ENCODE results near the gene FPR3.

FPR3 gene

GRCh38 chr19:51820831-51821446 lies 26.0 kb downstream of the FPR3 start:
- TF ChIP-seq CTCF (IDR thresholded peaks at IDR 0.05), result no peak
- no peak for TF ChIP-seq ZFX (IDR thresholded peaks at IDR 0.05; ENCODE audit: borderline replicate concordance)
- H3K27ac ChIP-seq, result no peak overlapping the region

GRCh38 chr19:51821456-51821855 lies 26.5 kb downstream of the FPR3 start:
- TF ChIP-seq ZFX (IDR thresholded peaks at IDR 0.05; ENCODE audit: borderline replicate concordance) (no peak), CTCF (IDR thresholded peaks at IDR 0.05) (no peak)
- no peak overlapping the region for H3K27ac ChIP-seq

- no peak for TF ChIP-seq ZFX (IDR thresholded peaks at IDR 0.05; ENCODE audit: borderline replicate concordance)
- no peak for TF ChIP-seq CTCF (IDR thresholded peaks at IDR 0.05)
- no peak overlapping the region for H3K27ac ChIP-seq
These were observed 27.0 kb downstream of the FPR3 start for GRCh38 chr19:51821921-51822320.

GRCh38 chr19:51822325-51822724 lies 27.4 kb downstream of the FPR3 start:
- no peak for TF ChIP-seq CTCF (IDR thresholded peaks at IDR 0.05)
- no peak for TF ChIP-seq ZFX (IDR thresholded peaks at IDR 0.05; ENCODE audit: borderline replicate concordance)
- H3K27ac ChIP-seq, result no peak overlapping the region

- H3K27ac ChIP-seq, result no peak overlapping the region
- no peak for TF ChIP-seq CTCF (IDR thresholded peaks at IDR 0.05)
- no peak for TF ChIP-seq ZFX (IDR thresholded peaks at IDR 0.05; ENCODE audit: borderline replicate concordance)
These were observed 28.0 kb downstream of the FPR3 start for GRCh38 chr19:51822946-51823345.

GRCh38 chr19:51824281-51825005 lies 29.5 kb downstream of the FPR3 start:
- TF ChIP-seq ZFX (IDR thresholded peaks at IDR 0.05; ENCODE audit: borderline replicate concordance), result no peak
- no peak for TF ChIP-seq CTCF (IDR thresholded peaks at IDR 0.05)
- H3K27ac ChIP-seq, result no peak overlapping the region

- TF ChIP-seq CTCF (IDR thresholded peaks at IDR 0.05) (no peak), ZFX (IDR thresholded peaks at IDR 0.05; ENCODE audit: borderline replicate concordance) (no peak)
- H3K27ac ChIP-seq, result no peak overlapping the region
These were observed 35.3 kb downstream of the FPR3 start for GRCh38 chr19:51830274-51830673.
